CD14-positive monocyte (primary cell): ENCODE results near the gene GARNL3. TPM values are rescaled to one million over a fixed set of nuclear protein-coding genes. Genes with fewer than 3 reads are reported as not detected.

Source experiments
- DNase-seq, 3 donors: peaks; one replicate each; pipeline ENCODE4 v3.0.0-alpha.2; 2011 to 2022
- H2AFZ ChIP-seq: 2 replicates; pipeline ENCODE4 v1.6.0; 2012; ENCODE audit warnings: mild to moderate bottlenecking, low read depth, low read length, inconsistent platforms; ENCODE audit not compliant: insufficient read depth, poor library complexity, severe bottlenecking
- H3K27ac ChIP-seq, 2 donors: 1 replicate in 1 of 2; 2 replicates in 1 of 2; pipeline ENCODE4 v1.5.1; 2012 to 2013; ENCODE audit warnings: low read length in 2 of 2, control low read depth in 1 of 2, inconsistent platforms in 1 of 2, low read depth in 1 of 2, mild to moderate bottlenecking in 1 of 2
- H3K27me3 ChIP-seq, 2 donors: one replicate each; pipeline versions ENCODE4 v1.6.0 to v1.6.1; 2011 to 2013; ENCODE audit warnings: low read length in 2 of 2; ENCODE audit not compliant: control insufficient read depth in 2 of 2, insufficient read depth in 2 of 2
- H3K36me3 ChIP-seq, 2 donors: replicated peaks in 1 of 2; 1 replicate in 1 of 2; 2 replicates in 1 of 2; pipeline versions ENCODE4 v1.5.1 to v1.6.1; 2012 to 2013; ENCODE audit warnings: low read length in 2 of 2, control low read depth in 1 of 2, inconsistent platforms in 1 of 2, mild to moderate bottlenecking in 1 of 2; ENCODE audit not compliant: insufficient read depth in 2 of 2, control insufficient read depth in 1 of 2
- H3K4me1 ChIP-seq, 2 donors: 1 replicate in 1 of 2; 2 replicates in 1 of 2; pipeline versions ENCODE4 v1.5.1 to v1.6.1; 2012 to 2013; ENCODE audit warnings: low read length in 2 of 2, control low read depth in 1 of 2, inconsistent platforms in 1 of 2, mild to moderate bottlenecking in 1 of 2, moderate library complexity in 1 of 2; ENCODE audit not compliant: insufficient read depth in 2 of 2, control insufficient read depth in 1 of 2
- H3K4me2 ChIP-seq: replicated peaks from 2 replicates; pipeline ENCODE3; 2012; ENCODE audit warnings: low read length, moderate library complexity, mild to moderate bottlenecking; ENCODE audit not compliant: poor library complexity, severe bottlenecking; ENCODE audit errors: extremely low read depth
- H3K4me3 ChIP-seq, 3 experiments: fragments of 200-600 bp in 1 of 3; sonication (generic) in 1 of 3; replicated peaks in 1 of 3; 1 replicate in 2 of 3; 2 replicates in 1 of 3; pipeline ENCODE4 v1.5.1; 2011 to 2013; ENCODE audit warnings: low read length in 3 of 3, mild to moderate bottlenecking in 3 of 3, control low read depth in 2 of 3, low read depth in 2 of 3, inconsistent platforms in 1 of 3, moderate library complexity in 1 of 3
- H3K79me2 ChIP-seq: 2 replicates; pipeline ENCODE4 v1.6.0; 2012; ENCODE audit warnings: mild to moderate bottlenecking, control low read depth, inconsistent platforms, low read length, moderate library complexity; ENCODE audit not compliant: insufficient read depth
- H3K9ac ChIP-seq: 2 replicates; pipeline ENCODE4 v1.6.0; 2017; ENCODE audit warnings: low read length, mild to moderate bottlenecking; ENCODE audit not compliant: insufficient read depth, poor library complexity, severe bottlenecking
- H3K9me3 ChIP-seq, 2 donors: replicated peaks in 1 of 2; 1 replicate in 1 of 2; 2 replicates in 1 of 2; pipeline versions ENCODE4 v1.5.1 to v1.6.1; 2012 to 2013; ENCODE audit warnings: low read length in 2 of 2, control low read depth in 1 of 2; ENCODE audit not compliant: control insufficient read depth in 1 of 2, insufficient read depth in 1 of 2
- H4K20me1 ChIP-seq: 2 replicates; pipeline ENCODE4 v1.6.0; 2012; ENCODE audit warnings: mild to moderate bottlenecking, low read length, control low read depth, moderate library complexity; ENCODE audit not compliant: insufficient read depth
- H3K27ac Mint-ChIP-seq, 7 donors: one replicate each; pipeline ENCODE4 v1.8.0; 2020; ENCODE audit warnings: mild to moderate bottlenecking in 7 of 7, mixed read lengths in 7 of 7, moderate library complexity in 6 of 7, inconsistent platforms in 2 of 7
- H3K27me3 Mint-ChIP-seq, 3 donors: one replicate each; pipeline ENCODE4 v1.8.0; 2021 to 2022; ENCODE audit warnings: low read depth in 3 of 3, mild to moderate bottlenecking in 3 of 3, mixed read lengths in 3 of 3, moderate library complexity in 3 of 3, inconsistent platforms in 1 of 3
- H3K36me3 Mint-ChIP-seq, 2 donors: one replicate each; pipeline ENCODE4 v1.8.0; 2020; ENCODE audit warnings: mixed read lengths in 2 of 2, inconsistent platforms in 1 of 2, mild to moderate bottlenecking in 1 of 2
- H3K4me1 Mint-ChIP-seq: one replicate; pipeline ENCODE4 v1.8.0; 2020; ENCODE audit warnings: mild to moderate bottlenecking, mixed read lengths
- H3K4me3 Mint-ChIP-seq, 2 donors: one replicate each; pipeline ENCODE4 v1.8.0; 2020; ENCODE audit warnings: mild to moderate bottlenecking in 2 of 2, mixed read lengths in 2 of 2, moderate library complexity in 1 of 2
- H3K9me3 Mint-ChIP-seq, 7 donors: one replicate each; pipeline ENCODE4 v1.8.0; 2020 to 2022; ENCODE audit warnings: mixed read lengths in 7 of 7, mild to moderate bottlenecking in 6 of 7, moderate library complexity in 6 of 7, inconsistent platforms in 2 of 7
- whole genome bisulfite sequencing: methylation state at CpG from one replicate; pipeline ENCODE4 v1.1.5; 2013; ENCODE audit warnings: missing lambda C conversion rate; ENCODE audit not compliant: insufficient coverage; 5-methylcytosine and 5-hydroxymethylcytosine counted together
- intact Hi-C, 2 donors: fragments of 100-400 bp; cut with micrococcal nuclease; formaldehyde crosslinking; loops; one replicate each; pipeline versions ENCODE4 v1.15.0 to v1.15.1; 2023
- polyA plus RNA-seq, 3 donors: library from polyadenylated mRNA; depleted of rRNA in 1 of 3; unstranded in 2 of 3; stranded (reverse) in 1 of 3; fragments of 300-500 nt in 2 of 3; fragments of >200 nt in 1 of 3; fragmentation: Illumina TruSeq in 2 of 3; gene quantifications; 1 replicate in 2 of 3; 2 replicates in 1 of 3; pipeline ENCODE4 v1.2.3, GENCODE V29; 2012 to 2021
- TF ChIP-seq, protein P1 (sequence below): fragments of 200-600 bp; IDR thresholded peaks from one replicate; pipeline ENCODE4 v1.8.0; 2022; ENCODE audit warnings: antibody characterized with exemption, mild to moderate bottlenecking

Gene GARNL3
- polyA plus RNA-seq, 3 donors: 0.39 to 1.5 (median 0.94) TPM

GRCh38 chr9:127290561-127291065, 26.0 kb downstream of the GARNL3 start:
- Mint-ChIP-seq H3K4me3 (no peak overlapping the region), H3K27ac (no peak overlapping the region), H3K4me1 (peaks cover 23% of the 10 kb centered on the region), H3K36me3 (no peaks in the 10 kb centered on the region), H3K9me3 (no peaks in the 10 kb centered on the region), H3K27me3 (peaks cover 0 to 4% (median 0%) of the 10 kb centered on the region in 3 donors)
- peaks cover 11 to 14% of the 10 kb centered on the region in 2 donors for H3K4me1 ChIP-seq
- H3K79me2 ChIP-seq: no peaks in the 10 kb centered on the region
- H3K27ac ChIP-seq: no peak overlapping the region
- H3K9ac ChIP-seq: no peak overlapping the region
- H3K4me3 ChIP-seq: no peak overlapping the region
- TF ChIP-seq, protein P1, sequence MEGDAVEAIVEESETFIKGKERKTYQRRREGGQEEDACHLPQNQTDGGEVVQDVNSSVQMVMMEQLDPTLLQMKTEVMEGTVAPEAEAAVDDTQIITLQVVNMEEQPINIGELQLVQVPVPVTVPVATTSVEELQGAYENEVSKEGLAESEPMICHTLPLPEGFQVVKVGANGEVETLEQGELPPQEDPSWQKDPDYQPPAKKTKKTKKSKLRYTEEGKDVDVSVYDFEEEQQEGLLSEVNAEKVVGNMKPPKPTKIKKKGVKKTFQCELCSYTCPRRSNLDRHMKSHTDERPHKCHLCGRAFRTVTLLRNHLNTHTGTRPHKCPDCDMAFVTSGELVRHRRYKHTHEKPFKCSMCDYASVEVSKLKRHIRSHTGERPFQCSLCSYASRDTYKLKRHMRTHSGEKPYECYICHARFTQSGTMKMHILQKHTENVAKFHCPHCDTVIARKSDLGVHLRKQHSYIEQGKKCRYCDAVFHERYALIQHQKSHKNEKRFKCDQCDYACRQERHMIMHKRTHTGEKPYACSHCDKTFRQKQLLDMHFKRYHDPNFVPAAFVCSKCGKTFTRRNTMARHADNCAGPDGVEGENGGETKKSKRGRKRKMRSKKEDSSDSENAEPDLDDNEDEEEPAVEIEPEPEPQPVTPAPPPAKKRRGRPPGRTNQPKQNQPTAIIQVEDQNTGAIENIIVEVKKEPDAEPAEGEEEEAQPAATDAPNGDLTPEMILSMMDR: no peak
- no peak overlapping the region for H2AFZ ChIP-seq
- intact Hi-C loops: no loop called here
- H3K4me2 ChIP-seq: no peak overlapping the region
- H4K20me1 ChIP-seq: no peaks in the 10 kb centered on the region
- DNase-seq: no peak
- no peaks in the 10 kb centered on the region for H3K9me3 ChIP-seq
- 87% methylated on average over 3 of the region's 3 CpGs for WGBS
- no peaks in the 10 kb centered on the region for H3K27me3 ChIP-seq
- no peaks in the 10 kb centered on the region for H3K36me3 ChIP-seq

DNA sequence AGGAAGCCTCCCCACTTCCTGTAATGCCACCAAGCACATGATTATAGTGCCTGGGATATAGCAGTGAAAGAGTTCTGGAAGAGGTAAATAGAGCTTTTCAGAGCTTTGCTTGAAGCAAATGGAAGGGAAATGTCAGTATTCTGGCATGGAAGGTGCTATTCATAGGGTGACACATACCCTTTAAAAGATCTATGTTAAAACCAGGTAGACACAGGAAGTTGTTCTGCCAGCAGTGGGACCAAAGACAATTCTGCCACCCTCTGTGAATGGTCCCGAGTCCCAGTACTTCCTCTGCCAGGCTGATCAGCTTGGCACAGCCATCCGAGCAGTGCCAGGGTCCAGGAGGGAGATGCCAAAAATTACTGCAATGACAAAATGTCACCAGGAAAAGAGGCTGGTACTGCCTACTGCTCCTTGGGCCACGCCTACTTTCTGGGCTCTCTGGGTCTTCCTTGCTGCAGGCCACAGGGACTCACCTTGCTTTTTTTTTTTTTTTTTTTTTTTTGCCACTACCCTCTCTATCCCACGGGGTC, 26.7 kb downstream of the GARNL3 start:
- H3K27me3 Mint-ChIP-seq: peaks cover 0 to 4% (median 3%) of the 10 kb centered on the region in 3 donors
- DNase-seq: no peak
- no peaks in the 10 kb centered on the region for H3K9me3 ChIP-seq
- no peaks in the 10 kb centered on the region for H3K9me3 Mint-ChIP-seq
- H3K9ac ChIP-seq: no peak overlapping the region
- H4K20me1 ChIP-seq: no peaks in the 10 kb centered on the region
- no peaks in the 10 kb centered on the region for H3K36me3 ChIP-seq
- H3K4me3 Mint-ChIP-seq: no peak overlapping the region
- no peak overlapping the region for H3K4me2 ChIP-seq
- no peak overlapping the region for H2AFZ ChIP-seq
- H3K4me3 ChIP-seq: no peak overlapping the region
- WGBS: 87% methylated on average over 3 of the region's 4 CpGs
- H3K4me1 ChIP-seq: peaks cover 11 to 14% of the 10 kb centered on the region in 2 donors
- H3K27ac ChIP-seq: no peak overlapping the region
- no peaks in the 10 kb centered on the region for H3K36me3 Mint-ChIP-seq
- H3K27me3 ChIP-seq: no peaks in the 10 kb centered on the region
- intact Hi-C loops: no loop called here
- H3K79me2 ChIP-seq: no peaks in the 10 kb centered on the region
- TF ChIP-seq, protein P1: no peak
- H3K4me1 Mint-ChIP-seq: peaks cover 23% of the 10 kb centered on the region
- H3K27ac Mint-ChIP-seq: no peak overlapping the region
